ENCODE data around the gene NRG3. TPM values are rescaled to one million over a fixed set of nuclear protein-coding genes. Genes with fewer than 3 reads are reported as not detected.
"Not testable (repeated sequence)": the region's sequence is repeated elsewhere in the genome, so short reads cannot be mapped to it uniquely, and the experiment has no call there.

NRG3 gene
- total and polyA plus RNA-seq, 2 donors (not counting 1 experiment from before 2014, with no cell fraction given) = 0.06 TPM; not detected in 1

- Histone ChIP-seq H3K36me3 (replicated peaks in 1 of 2; ENCODE audit: control extremely low read depth in 1 of 2, control insufficient read depth in 1 of 2, extremely low read depth in 1 of 2, insufficient read depth in 2 of 2, low read length in 1 of 2) (no peaks in the 10 kb centered on the region), H3K4me3 (ENCODE audit: control extremely low read depth in 1 of 5, extremely low read depth in 1 of 5, insufficient read depth in 1 of 5, low read depth in 2 of 5, low read length in 4 of 5) (no peak overlapping the region), H3K9me3 (ENCODE audit: control extremely low read depth in 1 of 3, control insufficient read depth in 2 of 3, insufficient read depth in 1 of 3, low read length in 2 of 3) (peaks cover 0 to 1% (median 0%) of the 10 kb centered on the region in 3 donors), H3K27me3 (replicated peaks in 1 of 4; ENCODE audit: control extremely low read depth in 1 of 4, control insufficient read depth in 3 of 4, insufficient read depth in 4 of 4, low read length in 3 of 4) (no peaks in the 10 kb centered on the region), H3K79me2 (ENCODE audit: control insufficient read depth, insufficient read depth, low read length) (no peaks in the 10 kb centered on the region), H3K4me2 (replicated peaks; ENCODE audit: low read depth, low read length, poor library complexity, severe bottlenecking) (no peak overlapping the region), H4K20me1 (ENCODE audit: control insufficient read depth, insufficient read depth, low read length, poor library complexity, severe bottlenecking) (no peaks in the 10 kb centered on the region), H3K9ac (ENCODE audit: low read length) (no peak overlapping the region), H3K4me1 (ENCODE audit: control insufficient read depth in 2 of 2, insufficient read depth in 2 of 2, low read length in 2 of 2) (no peaks in the 10 kb centered on the region), H2AFZ (ENCODE audit: insufficient read depth, low read depth, low read length, poor library complexity, severe bottlenecking) (no peak overlapping the region), H3K27ac (ENCODE audit: low read length in 2 of 2) (no peak overlapping the region)
- DNase-seq (no peak), ATAC-seq (ENCODE audit: low read depth) (no peak)
- intact Hi-C loops (cut with micrococcal nuclease) = no loop called here
- TF ChIP-seq CTCF (IDR thresholded peaks at IDR 0.05) (no peak), EZH2 (IDR thresholded peaks at IDR 0.05; ENCODE audit: borderline replicate concordance, insufficient read depth, low read depth, low read length, poor library complexity, severe bottlenecking) (no peak)
- ChIA-PET CTCF (no interaction called here), POLR2A (no interaction called here)
- Mint-ChIP-seq H3K9me3 (ENCODE audit: insufficient read depth) (no peaks in the 10 kb centered on the region), H3K4me3 (no peak overlapping the region), H3K27me3 (no peaks in the 10 kb centered on the region), H3K4me1 (no peaks in the 10 kb centered on the region), H3K27ac (no peak overlapping the region)
- no CpG with 5 or more reads among the region's 1 CpG for WGBS (ENCODE audit: insufficient coverage)
These were observed 181.4 kb downstream of the NRG3 start for GRCh38 chr10:82056391-82056790.

GRCh38 chr10:82067192-82067591, 192.2 kb downstream of the NRG3 start:
- intact Hi-C loops (cut with micrococcal nuclease) = not testable (repeated sequence)

More at GRCh38 chr10:82067192-82067591, 192.2 kb downstream of the NRG3 start:
- WGBS (ENCODE audit: insufficient coverage) = 95% methylated on average over 3 of the region's 6 CpGs
- H3K27me3 Mint-ChIP-seq; H3K4me2 ChIP-seq (replicated peaks; ENCODE audit: low read depth, low read length, poor library complexity, severe bottlenecking); H4K20me1 ChIP-seq (ENCODE audit: control insufficient read depth, insufficient read depth, low read length, poor library complexity, severe bottlenecking); H3K4me3 Mint-ChIP-seq; H3K9me3 ChIP-seq (ENCODE audit: control extremely low read depth in 1 of 3, control insufficient read depth in 2 of 3, insufficient read depth in 1 of 3, low read length in 2 of 3); H3K4me1 Mint-ChIP-seq; H2AFZ ChIP-seq (ENCODE audit: insufficient read depth, low read depth, low read length, poor library complexity, severe bottlenecking); POLR2A ChIA-PET; H3K27ac Mint-ChIP-seq; H3K36me3 ChIP-seq (replicated peaks in 1 of 2; ENCODE audit: control extremely low read depth in 1 of 2, control insufficient read depth in 1 of 2, extremely low read depth in 1 of 2, insufficient read depth in 2 of 2, low read length in 1 of 2); H3K27ac ChIP-seq (ENCODE audit: low read length in 2 of 2); H3K9ac ChIP-seq (ENCODE audit: low read length); DNase-seq; CTCF ChIA-PET; H3K79me2 ChIP-seq (ENCODE audit: control insufficient read depth, insufficient read depth, low read length); H3K4me1 ChIP-seq (ENCODE audit: control insufficient read depth in 2 of 2, insufficient read depth in 2 of 2, low read length in 2 of 2); ATAC-seq (ENCODE audit: low read depth); H3K4me3 ChIP-seq (ENCODE audit: control extremely low read depth in 1 of 5, extremely low read depth in 1 of 5, insufficient read depth in 1 of 5, low read depth in 2 of 5, low read length in 4 of 5); H3K9me3 Mint-ChIP-seq (ENCODE audit: insufficient read depth); H3K27me3 ChIP-seq (replicated peaks in 1 of 4; ENCODE audit: control extremely low read depth in 1 of 4, control insufficient read depth in 3 of 4, insufficient read depth in 4 of 4, low read length in 3 of 4): not testable (repeated sequence)
